Mucosa of rectum (tissue), 2 donors: ENCODE results near the gene AMBRA1.

Source experiments
- H3K27ac ChIP-seq, 2 donors: one replicate each; pipeline ENCODE4 v1.7.0; 2013; ENCODE audit warnings: inconsistent platforms in 2 of 2, low read depth in 2 of 2, low read length in 2 of 2
- H3K27me3 ChIP-seq, 2 donors: one replicate each; pipeline ENCODE4 v1.7.0; 2013; ENCODE audit warnings: low read length in 2 of 2; ENCODE audit not compliant: control insufficient read depth in 2 of 2, insufficient read depth in 2 of 2
- H3K36me3 ChIP-seq, 2 donors: one replicate each; pipeline ENCODE4 v1.7.0; 2013; ENCODE audit warnings: low read length in 2 of 2; ENCODE audit not compliant: control insufficient read depth in 2 of 2, insufficient read depth in 2 of 2
- H3K4me1 ChIP-seq, 2 donors: one replicate each; pipeline ENCODE4 v1.7.0; 2013; ENCODE audit warnings: low read length in 2 of 2, mild to moderate bottlenecking in 1 of 2; ENCODE audit not compliant: control insufficient read depth in 2 of 2, insufficient read depth in 2 of 2
- H3K4me3 ChIP-seq, 2 donors: one replicate each; pipeline ENCODE4 v1.7.0; 2013; ENCODE audit warnings: low read length in 2 of 2
- H3K9ac ChIP-seq, 2 donors: one replicate each; pipeline ENCODE4 v1.7.0; 2013; ENCODE audit warnings: low read length in 2 of 2, low read depth in 1 of 2, mild to moderate bottlenecking in 1 of 2
- H3K9me3 ChIP-seq, 2 donors: one replicate each; pipeline ENCODE4 v1.7.0; 2013; ENCODE audit warnings: low read length in 2 of 2; ENCODE audit not compliant: control insufficient read depth in 2 of 2
- donor health status: healthy.
- donor health status: Normal muscosa, but diverticular disease.

The AMBRA1 gene

GRCh38 chr11:46612326-46612725 is 18.5 kb upstream of the AMBRA1 start:
- Histone ChIP-seq H3K36me3 (no peaks in the 10 kb centered on the region), H3K4me3 (no peak overlapping the region), H3K27ac (no peak overlapping the region), H3K9me3 (no peaks in the 10 kb centered on the region), H3K27me3 (no peaks in the 10 kb centered on the region), H3K9ac (no peak overlapping the region), H3K4me1 (peaks cover 5 to 8% of the 10 kb centered on the region in 2 donors)

GRCh38 chr11:46611526-46612304 is 17.9 kb upstream of the AMBRA1 start:
- H3K36me3 ChIP-seq, result no peaks in the 10 kb centered on the region
- H3K9me3 ChIP-seq, result no peaks in the 10 kb centered on the region
- H3K4me3 ChIP-seq, result no peak overlapping the region
- peaks cover 5 to 8% of the 10 kb centered on the region in 2 donors for H3K4me1 ChIP-seq
- H3K27ac ChIP-seq, result no peak overlapping the region
- H3K27me3 ChIP-seq, result no peaks in the 10 kb centered on the region
- H3K9ac ChIP-seq, result no peak overlapping the region

- H3K36me3 ChIP-seq, result no peaks in the 10 kb centered on the region
- no peak overlapping the region for H3K9ac ChIP-seq
- peaks cover 0 to 5% of the 10 kb centered on the region in 2 donors for H3K4me1 ChIP-seq
- no peak overlapping the region for H3K27ac ChIP-seq
- no peaks in the 10 kb centered on the region for H3K9me3 ChIP-seq
- H3K4me3 ChIP-seq, result no peak overlapping the region
- H3K27me3 ChIP-seq, result no peaks in the 10 kb centered on the region
Observed at GRCh38 chr11:46609386-46609785, 15.6 kb upstream of the AMBRA1 start.

GRCh38 chr11:46607516-46607915 is 13.7 kb upstream of the AMBRA1 start:
- Histone ChIP-seq H3K36me3 (peaks cover 3 to 4% of the 10 kb centered on the region in 2 donors), H3K4me3 (no peak overlapping the region), H3K27me3 (no peaks in the 10 kb centered on the region), H3K4me1 (peaks cover 0 to 5% of the 10 kb centered on the region in 2 donors), H3K9ac (no peak overlapping the region), H3K27ac (no peak overlapping the region), H3K9me3 (no peaks in the 10 kb centered on the region)

GRCh38 chr11:46604796-46605195 is 11.0 kb upstream of the AMBRA1 start:
- no peak overlapping the region for H3K9ac ChIP-seq
- H3K27me3 ChIP-seq, result no peaks in the 10 kb centered on the region
- no peak overlapping the region for H3K4me3 ChIP-seq
- H3K4me1 ChIP-seq, result no peaks in the 10 kb centered on the region
- H3K27ac ChIP-seq, result no peak overlapping the region
- no peaks in the 10 kb centered on the region for H3K9me3 ChIP-seq
- H3K36me3 ChIP-seq, result peaks cover 3 to 4% of the 10 kb centered on the region in 2 donors

- H3K4me3 ChIP-seq, result no peak overlapping the region
- no peaks in the 10 kb centered on the region for H3K4me1 ChIP-seq
- H3K27me3 ChIP-seq, result no peaks in the 10 kb centered on the region
- peaks cover 3 to 4% of the 10 kb centered on the region in 2 donors for H3K36me3 ChIP-seq
- H3K27ac ChIP-seq, result no peak overlapping the region
- H3K9me3 ChIP-seq, result no peaks in the 10 kb centered on the region
- no peak overlapping the region for H3K9ac ChIP-seq
Observed at GRCh38 chr11:46603704-46604308, 10.0 kb upstream of the AMBRA1 start.

GRCh38 chr11:46601129-46601528 is 7.3 kb upstream of the AMBRA1 start:
- Histone ChIP-seq H3K4me3 (no peak overlapping the region), H3K36me3 (peaks cover 3 to 4% of the 10 kb centered on the region in 2 donors), H3K27ac (no peak overlapping the region), H3K9me3 (no peaks in the 10 kb centered on the region), H3K9ac (no peak overlapping the region), H3K4me1 (no peaks in the 10 kb centered on the region), H3K27me3 (no peaks in the 10 kb centered on the region)

- Histone ChIP-seq H3K4me1 (no peaks in the 10 kb centered on the region), H3K9ac (no peak overlapping the region), H3K27ac (no peak overlapping the region)
Observed at GRCh38 chr11:46600194-46600960, 6.6 kb upstream of the AMBRA1 start.

GRCh38 chr11:46599340-46600193 is 5.7 kb upstream of the AMBRA1 start:
- Histone ChIP-seq H3K4me1 (peaks cover 0 to 2% of the 10 kb centered on the region in 2 donors), H3K9me3 (no peaks in the 10 kb centered on the region), H3K36me3 (peaks cover 3 to 4% of the 10 kb centered on the region in 2 donors), H3K4me3 (no peak overlapping the region), H3K27me3 (no peaks in the 10 kb centered on the region), H3K9ac (no peak overlapping the region), H3K27ac (no peak overlapping the region)

More at GRCh38 chr11:46600194-46600960, 6.6 kb upstream of the AMBRA1 start:
- Histone ChIP-seq H3K9me3 (no peaks in the 10 kb centered on the region), H3K27me3 (no peaks in the 10 kb centered on the region), H3K4me3 (no peak overlapping the region), H3K36me3 (peaks cover 3 to 4% of the 10 kb centered on the region in 2 donors)
